Muscle layer of colon (tissue), 2 donors: ENCODE data around the gene TMEM72.

ENCODE experiments used
- H3K27ac ChIP-seq: one replicate; pipeline ENCODE4 v1.7.0; 2013; ENCODE audit warnings: low read depth, mild to moderate bottlenecking, low read length, moderate library complexity
- H3K27me3 ChIP-seq, 2 donors: one replicate each; pipeline ENCODE4 v1.7.0; 2013; ENCODE audit warnings: low read length in 2 of 2, mild to moderate bottlenecking in 2 of 2; ENCODE audit not compliant: insufficient read depth in 2 of 2, control insufficient read depth in 1 of 2
- H3K36me3 ChIP-seq: one replicate; pipeline ENCODE4 v1.7.0; 2013; ENCODE audit warnings: mild to moderate bottlenecking, low read length; ENCODE audit not compliant: insufficient read depth
- H3K4me1 ChIP-seq: one replicate; pipeline ENCODE4 v1.7.0; 2013; ENCODE audit warnings: mild to moderate bottlenecking, low read length; ENCODE audit not compliant: insufficient read depth
- H3K4me3 ChIP-seq, 2 donors: one replicate each; pipeline ENCODE4 v1.7.0; 2013; ENCODE audit warnings: low read length in 2 of 2, low read depth in 1 of 2, mild to moderate bottlenecking in 1 of 2, moderate library complexity in 1 of 2
- H3K9ac ChIP-seq: one replicate; pipeline ENCODE4 v1.7.0; 2013; ENCODE audit warnings: low read length
- H3K9me3 ChIP-seq: one replicate; pipeline ENCODE4 v1.7.0; 2013; ENCODE audit warnings: mild to moderate bottlenecking, low read length
- donor health status: abdominal sarcoma.
- donor health status: Adenocarcinoma of cecum.

Gene TMEM72

GRCh38 chr10:44878706-44879530 lies 32.2 kb upstream of the TMEM72 start:
- Histone ChIP-seq H3K4me1 (peaks cover 17% of the 10 kb centered on the region), H3K9me3 (no peaks in the 10 kb centered on the region), H3K27me3 (no peaks in the 10 kb centered on the region), H3K9ac (peak overlapping the region; percentile 51), H3K27ac (peak overlapping the region; percentile 76), H3K36me3 (no peaks in the 10 kb centered on the region), H3K4me3 (peak overlapping the region; percentile 25 to 72)

GRCh38 chr10:44879531-44879899 lies 31.6 kb upstream of the TMEM72 start:
- peak overlapping the region; percentile 76 for H3K27ac ChIP-seq
- H3K36me3 ChIP-seq, result no peaks in the 10 kb centered on the region
- peak overlapping the region; percentile 25 to 72 for H3K4me3 ChIP-seq
- H3K9ac ChIP-seq, result peak overlapping the region; percentile 51
- no peaks in the 10 kb centered on the region for H3K9me3 ChIP-seq
- H3K27me3 ChIP-seq, result no peaks in the 10 kb centered on the region
- peaks cover 14% of the 10 kb centered on the region for H3K4me1 ChIP-seq

- Histone ChIP-seq H3K4me1 (peaks cover 14% of the 10 kb centered on the region), H3K27me3 (no peaks in the 10 kb centered on the region), H3K36me3 (no peaks in the 10 kb centered on the region), H3K4me3 (no peak overlapping the region), H3K27ac (no peak overlapping the region), H3K9ac (no peak overlapping the region), H3K9me3 (no peaks in the 10 kb centered on the region)
Observed at GRCh38 chr10:44880090-44880715, 30.9 kb upstream of the TMEM72 start.

- Histone ChIP-seq H3K36me3 (no peaks in the 10 kb centered on the region), H3K9ac (no peak overlapping the region), H3K9me3 (no peaks in the 10 kb centered on the region), H3K27me3 (no peaks in the 10 kb centered on the region), H3K27ac (no peak overlapping the region), H3K4me1 (peaks cover 14% of the 10 kb centered on the region), H3K4me3 (no peak overlapping the region)
Observed at GRCh38 chr10:44881649-44882048, 29.5 kb upstream of the TMEM72 start.

GRCh38 chr10:44882166-44882720 lies 28.9 kb upstream of the TMEM72 start:
- no peak overlapping the region for H3K27ac ChIP-seq
- H3K9ac ChIP-seq, result no peak overlapping the region
- H3K4me1 ChIP-seq, result peaks cover 14% of the 10 kb centered on the region
- H3K27me3 ChIP-seq, result no peaks in the 10 kb centered on the region
- no peaks in the 10 kb centered on the region for H3K9me3 ChIP-seq
- no peak overlapping the region for H3K4me3 ChIP-seq
- no peaks in the 10 kb centered on the region for H3K36me3 ChIP-seq

GRCh38 chr10:44883593-44884331 lies 27.4 kb upstream of the TMEM72 start:
- no peak overlapping the region for H3K4me3 ChIP-seq
- H3K4me1 ChIP-seq, result peaks cover 9% of the 10 kb centered on the region
- H3K27me3 ChIP-seq, result no peaks in the 10 kb centered on the region
- H3K27ac ChIP-seq, result no peak overlapping the region
- no peak overlapping the region for H3K9ac ChIP-seq
- no peaks in the 10 kb centered on the region for H3K9me3 ChIP-seq
- H3K36me3 ChIP-seq, result no peaks in the 10 kb centered on the region

GRCh38 chr10:44885710-44886109 lies 25.4 kb upstream of the TMEM72 start:
- H3K9me3 ChIP-seq, result no peaks in the 10 kb centered on the region
- no peaks in the 10 kb centered on the region for H3K27me3 ChIP-seq
- H3K27ac ChIP-seq, result no peak overlapping the region
- H3K4me1 ChIP-seq, result no peaks in the 10 kb centered on the region
- H3K9ac ChIP-seq, result no peak overlapping the region
- H3K4me3 ChIP-seq, result no peak overlapping the region
- no peaks in the 10 kb centered on the region for H3K36me3 ChIP-seq

- H3K9me3 ChIP-seq, result no peaks in the 10 kb centered on the region
- no peaks in the 10 kb centered on the region for H3K36me3 ChIP-seq
- H3K4me1 ChIP-seq, result no peaks in the 10 kb centered on the region
- H3K27ac ChIP-seq, result no peak overlapping the region
- H3K4me3 ChIP-seq, result no peak overlapping the region
- H3K27me3 ChIP-seq, result no peaks in the 10 kb centered on the region
- H3K9ac ChIP-seq, result no peak overlapping the region
Observed at GRCh38 chr10:44886966-44887365, 24.2 kb upstream of the TMEM72 start.

- Histone ChIP-seq H3K9me3 (no peaks in the 10 kb centered on the region), H3K9ac (no peak overlapping the region), H3K27ac (no peak overlapping the region), H3K4me1 (no peaks in the 10 kb centered on the region), H3K27me3 (no peaks in the 10 kb centered on the region), H3K36me3 (no peaks in the 10 kb centered on the region), H3K4me3 (no peak overlapping the region)
Observed at GRCh38 chr10:44888886-44889285, 22.3 kb upstream of the TMEM72 start.

GRCh38 chr10:44889834-44890233 lies 21.3 kb upstream of the TMEM72 start:
- no peak overlapping the region for H3K9ac ChIP-seq
- no peak overlapping the region for H3K4me3 ChIP-seq
- no peaks in the 10 kb centered on the region for H3K36me3 ChIP-seq
- no peaks in the 10 kb centered on the region for H3K27me3 ChIP-seq
- H3K9me3 ChIP-seq, result no peaks in the 10 kb centered on the region
- H3K4me1 ChIP-seq, result no peaks in the 10 kb centered on the region
- H3K27ac ChIP-seq, result no peak overlapping the region
